NB4 (cell line): ENCODE data around the gene C16orf86.

ENCODE experiments used
- CTCF ChIP-seq: IDR thresholded peaks from one replicate; pipeline ENCODE4 v1.5.1; 2012; ENCODE audit warnings: low read depth, low read length
- POLR2A ChIP-seq: IDR thresholded peaks from 2 replicates; pipeline ENCODE4 v1.6.1; 2011; ENCODE audit warnings: mild to moderate bottlenecking; ENCODE audit not compliant: insufficient read length; ENCODE audit errors: extremely low read depth

- TF ChIP-seq CTCF, result no peak
- TF ChIP-seq POLR2A, result no peak
Observed at GRCh38 chr16:67647111-67647651, 19.4 kb upstream of the C16orf86 start.
